ENCODE measurements around the gene TMEM236.

Gene TMEM236

DNA sequence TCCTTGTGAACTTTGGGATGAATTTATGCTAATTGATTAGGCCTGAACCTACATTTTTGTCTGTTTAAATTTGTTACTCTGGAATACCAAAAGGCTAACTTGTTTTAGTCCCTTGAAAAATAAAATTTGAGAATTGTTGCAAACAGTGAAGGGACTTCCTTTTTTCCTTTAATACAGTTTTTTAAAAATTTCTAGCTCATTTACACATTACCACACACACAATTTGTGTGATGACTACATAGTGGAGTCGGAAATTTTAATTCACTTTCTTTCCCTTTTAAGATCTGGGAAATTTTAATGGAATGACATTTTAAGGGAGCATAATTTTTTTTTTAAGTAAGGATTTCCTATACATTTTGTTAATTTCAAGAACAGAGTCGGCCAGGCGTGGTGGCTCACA lies 8.6 kb upstream of the TMEM236 start:
- no peak for DNase-seq

DNA sequence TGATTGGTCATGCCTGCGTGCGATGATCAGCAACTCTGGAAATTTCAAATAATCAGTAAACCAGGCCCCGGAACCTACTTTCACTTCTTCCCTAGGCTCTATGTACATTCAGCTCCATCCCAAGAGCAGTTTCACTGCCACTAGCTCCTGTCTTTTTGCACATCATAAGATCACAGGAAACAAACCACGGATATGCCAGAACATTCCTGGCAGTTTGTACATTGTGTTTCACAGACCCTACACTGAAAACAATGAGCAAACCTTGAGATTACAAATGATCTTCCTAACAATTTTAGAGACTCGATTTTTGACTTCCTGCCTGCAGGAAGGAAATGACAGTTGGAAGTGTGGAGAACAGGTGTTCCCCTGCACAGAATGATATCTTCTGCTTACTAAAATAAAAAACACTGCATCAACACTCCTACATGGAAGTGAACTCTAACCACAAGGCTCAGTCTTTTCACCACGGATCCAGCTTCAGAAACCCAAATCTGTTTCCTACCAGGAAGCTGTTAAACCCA lies 7.6 kb upstream of the TMEM236 start:
- DNase-seq = no peak

- no peak for DNase-seq
Observed at GRCh38 chr10:17747883-17748550, 4.0 kb upstream of the TMEM236 start.

GRCh38 chr10:17749890-17750289 lies 2.1 kb upstream of the TMEM236 start:
- DNase-seq = no peak

DNA sequence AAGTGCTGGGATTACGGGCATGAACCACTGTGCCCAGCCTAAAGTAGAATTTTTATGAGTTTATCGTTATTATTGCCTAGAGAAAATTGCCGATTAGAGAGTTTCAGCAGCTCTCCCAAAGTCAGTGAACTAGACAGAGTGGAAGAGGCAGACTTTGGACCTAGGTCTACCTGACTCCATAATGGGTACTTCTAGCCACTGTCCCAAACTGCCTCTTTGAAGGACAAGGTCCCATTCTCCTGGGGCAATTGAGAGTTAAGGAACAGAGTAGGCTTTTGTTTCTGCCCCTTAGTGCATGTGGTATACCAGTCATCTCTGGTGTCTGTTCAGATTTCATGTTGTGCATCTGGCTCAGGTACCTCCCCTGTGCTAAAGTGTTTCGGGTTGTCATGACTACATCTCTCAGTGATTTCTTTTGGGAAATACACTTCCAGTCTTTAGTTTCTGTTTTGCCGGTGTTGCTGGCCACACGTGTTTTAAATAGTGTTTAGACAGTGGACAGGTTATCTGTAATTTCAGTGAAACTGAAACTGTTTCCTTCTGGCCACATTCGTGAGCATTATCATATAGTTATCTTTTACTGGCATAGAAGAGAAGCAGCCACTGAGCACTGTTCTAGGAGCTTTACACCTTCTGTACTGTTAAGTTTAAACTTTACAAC lies 4.7 kb downstream of the TMEM236 start:
- DNase-seq = no peak

DNA sequence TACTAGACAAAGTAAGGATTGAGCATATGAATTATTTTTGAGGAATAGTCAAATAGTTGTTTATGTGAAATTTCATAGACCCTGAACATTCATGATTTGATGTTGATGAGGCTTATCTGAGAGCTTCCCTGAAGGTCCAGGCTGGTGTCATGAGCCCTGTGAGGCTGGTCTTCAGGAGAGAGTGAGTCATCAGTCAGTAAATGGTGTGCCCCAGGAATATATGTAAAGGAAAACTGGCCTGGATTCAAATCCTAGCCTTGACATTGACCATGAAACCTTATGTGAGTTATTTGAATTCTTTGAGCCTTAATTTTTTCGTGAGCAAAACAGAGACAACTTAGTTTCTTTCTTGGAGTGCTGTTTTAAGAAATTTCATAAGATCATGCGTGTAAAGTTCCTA lies 6.2 kb downstream of the TMEM236 start:
- DNase-seq = peak; percentile 55

DNA sequence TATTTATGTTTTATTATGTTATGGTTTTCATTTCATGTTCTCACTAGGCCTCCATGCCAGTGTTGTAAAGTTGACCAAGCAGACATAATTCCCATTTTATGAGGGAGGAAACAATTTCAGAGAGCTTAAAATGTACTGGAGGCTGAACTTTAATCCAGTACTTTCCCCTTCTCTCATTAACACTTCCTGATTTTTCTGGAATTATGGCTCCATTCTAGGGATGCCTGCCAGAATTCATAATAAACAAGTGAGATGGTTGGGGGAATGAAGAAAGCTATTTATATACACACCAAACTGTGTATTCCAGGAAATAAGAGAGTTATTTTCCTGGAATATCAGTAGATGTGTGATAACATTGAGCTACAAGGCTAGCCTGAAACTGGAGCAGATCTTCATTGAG lies 6.9 kb downstream of the TMEM236 start:
- no peak for DNase-seq

DNA sequence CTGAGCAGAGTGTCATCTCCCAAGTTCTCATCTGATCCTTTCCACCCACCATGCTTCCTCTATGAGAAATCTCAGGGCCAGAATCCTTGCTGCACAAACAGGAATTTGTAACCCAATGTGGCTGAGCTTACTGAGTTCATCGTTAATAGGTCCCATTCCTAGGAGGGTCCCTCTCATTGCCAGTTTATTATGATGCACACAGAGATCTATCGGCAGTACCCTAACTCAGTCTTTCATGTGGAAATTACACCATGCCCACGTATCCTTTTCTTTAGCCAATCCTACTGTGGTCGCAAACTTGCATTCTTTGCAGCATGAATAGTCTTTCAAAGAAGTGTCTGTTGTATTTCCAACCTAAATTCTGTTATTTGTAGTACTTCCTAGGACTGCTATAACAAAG lies 12.1 kb downstream of the TMEM236 start:
- DNase-seq = no peak

DNA sequence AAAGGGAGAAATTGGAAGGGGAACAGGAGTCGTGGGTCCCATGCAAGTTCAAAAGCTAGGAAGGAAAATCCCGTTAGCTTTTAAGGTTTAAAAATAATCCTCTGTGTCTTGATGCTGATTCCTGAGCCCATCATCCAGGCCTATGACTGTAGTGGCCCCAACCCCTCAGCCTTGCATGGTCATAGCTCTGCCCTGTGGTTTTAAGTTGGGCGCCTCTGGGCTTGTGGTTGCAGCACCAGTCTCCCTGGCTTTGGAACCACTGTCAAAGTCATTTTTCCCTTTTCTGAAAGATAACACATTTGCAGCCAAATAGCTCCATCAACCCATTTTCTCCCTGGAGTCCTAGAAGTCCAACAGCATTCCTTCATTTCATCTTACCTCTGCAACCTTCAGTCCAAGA lies 13.6 kb downstream of the TMEM236 start:
- DNase-seq = no peak

GRCh38 chr10:17766731-17767130 lies 14.7 kb downstream of the TMEM236 start:
- no peak for DNase-seq

- no peak for DNase-seq
Observed at GRCh38 chr10:17768496-17768895, 16.5 kb downstream of the TMEM236 start.

DNA sequence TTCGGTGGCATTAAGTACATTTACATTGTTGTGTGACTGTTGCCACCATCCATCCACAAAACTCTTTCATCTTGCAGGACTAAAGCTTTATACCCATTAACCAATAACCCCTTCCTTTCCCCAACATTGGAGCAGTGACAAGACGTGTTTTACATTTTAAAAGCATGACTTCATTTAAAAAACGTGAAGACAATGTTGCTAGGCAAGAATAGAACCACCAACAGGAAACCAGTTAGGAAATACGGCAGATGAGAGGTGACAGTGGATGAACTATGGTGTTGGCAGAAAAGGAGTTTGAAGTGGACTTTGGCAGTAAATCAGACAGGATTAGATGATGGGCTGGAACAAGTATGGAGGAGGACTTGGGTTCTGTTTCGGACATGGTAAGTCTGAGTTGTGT lies 17.0 kb downstream of the TMEM236 start:
- peak; percentile 83 for DNase-seq

- no peak for DNase-seq
Observed at GRCh38 chr10:17771017-17771416, 19.0 kb downstream of the TMEM236 start.

DNA sequence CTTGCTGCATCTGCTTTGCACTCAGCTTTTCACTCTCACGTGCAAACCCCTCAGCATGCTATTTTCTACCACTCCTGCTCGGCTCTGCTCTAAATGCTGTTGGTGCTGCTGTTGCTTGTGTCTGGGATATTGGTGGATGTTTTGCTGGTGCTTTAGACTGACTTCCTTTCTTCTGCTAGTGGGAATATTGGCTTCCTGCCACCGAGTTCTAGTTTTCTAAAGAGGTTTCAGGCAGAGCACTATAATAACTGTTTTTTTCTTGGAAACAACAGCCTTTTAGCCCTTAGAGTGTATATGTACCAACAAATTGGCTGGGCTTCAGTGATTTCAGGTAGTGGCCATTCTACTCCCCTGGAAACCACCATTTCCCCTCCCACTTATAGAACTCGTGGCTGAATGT lies 27.8 kb downstream of the TMEM236 start:
- no peak for DNase-seq

DNA sequence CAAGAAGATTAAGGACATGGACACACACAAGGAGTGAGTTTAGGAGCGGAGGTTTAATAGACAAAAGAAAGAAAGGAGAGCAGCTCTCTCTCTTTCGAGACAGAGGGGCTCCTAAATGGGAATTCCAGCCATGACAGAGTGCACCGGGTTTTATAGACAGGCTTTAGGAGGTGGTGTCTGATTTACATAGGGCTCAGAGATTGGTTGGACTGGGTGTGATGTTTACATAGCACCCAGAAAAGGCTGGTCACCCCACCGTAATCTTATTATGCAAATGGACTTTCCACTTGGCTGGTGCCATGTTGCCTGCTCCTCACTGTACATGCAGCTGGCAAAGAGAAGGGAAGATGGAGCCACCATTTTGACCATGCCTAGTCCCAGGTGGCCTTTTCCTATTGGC lies 28.7 kb downstream of the TMEM236 start:
- DNase-seq = no peak

- DNase-seq = no peak
Observed at GRCh38 chr10:17781856-17782255, 29.9 kb downstream of the TMEM236 start.

- DNase-seq = peak; percentile 93
Observed at GRCh38 chr10:17782921-17783665, 31.1 kb downstream of the TMEM236 start.

DNA sequence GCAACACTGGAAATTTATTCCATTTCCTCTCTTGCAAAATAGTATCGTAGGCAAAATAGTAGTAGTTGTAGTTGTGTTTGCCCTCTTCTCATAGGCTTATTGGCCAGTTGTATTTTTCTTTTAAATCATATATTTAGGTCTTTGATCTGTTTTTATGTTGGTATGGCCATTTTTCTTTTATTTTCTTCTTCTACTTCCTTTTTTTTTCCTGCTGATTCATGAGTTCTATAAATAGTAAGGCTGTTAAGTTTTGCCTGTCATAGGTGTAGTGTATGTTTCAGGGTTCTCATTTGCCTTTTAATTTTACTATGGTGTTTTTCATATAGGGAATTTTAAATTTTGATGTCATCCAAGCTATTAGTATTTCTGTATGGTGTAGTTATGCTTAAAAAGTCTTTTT lies 31.8 kb downstream of the TMEM236 start:
- DNase-seq = no peak

- peak; percentile 77 for DNase-seq
Observed at GRCh38 chr10:17784688-17785087, 32.7 kb downstream of the TMEM236 start.

- DNase-seq = no peak
Observed at GRCh38 chr10:17785276-17785930, 33.4 kb downstream of the TMEM236 start.

GRCh38 chr10:17787087-17787961 lies 35.3 kb downstream of the TMEM236 start:
- peak; percentile 96 for DNase-seq

DNA sequence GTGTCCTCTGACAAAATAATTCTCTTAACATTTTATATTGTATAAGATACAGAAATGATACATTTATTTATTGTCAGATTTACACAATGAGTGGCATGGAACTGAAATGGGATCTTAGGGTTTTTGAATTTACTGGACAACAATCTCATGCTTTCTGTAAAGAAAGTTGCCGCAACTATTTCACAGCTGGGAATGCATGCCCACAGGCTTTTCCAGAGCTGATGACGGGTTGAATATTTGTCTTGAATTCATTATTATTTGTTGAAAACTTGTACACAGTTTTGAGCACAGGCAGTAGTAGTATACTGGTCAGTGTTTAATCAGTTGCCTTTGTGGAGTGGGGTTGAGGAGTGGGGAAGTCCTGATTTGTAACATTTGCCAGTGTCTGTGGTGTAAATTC lies 36.6 kb downstream of the TMEM236 start:
- DNase-seq = no peak

Measured in EL (cell line).